ENCODE results near the gene NAT14. TPM values are rescaled to one million over a fixed set of nuclear protein-coding genes. Genes with fewer than 3 reads are reported as not detected.
A peak's percentile ranks its signal among the peaks of the same experiment; 100 is the strongest.
"Not testable (repeated sequence)": the region's sequence is repeated elsewhere in the genome, so short reads cannot be mapped to it uniquely, and the experiment has no call there.

NAT14 gene, protein sequence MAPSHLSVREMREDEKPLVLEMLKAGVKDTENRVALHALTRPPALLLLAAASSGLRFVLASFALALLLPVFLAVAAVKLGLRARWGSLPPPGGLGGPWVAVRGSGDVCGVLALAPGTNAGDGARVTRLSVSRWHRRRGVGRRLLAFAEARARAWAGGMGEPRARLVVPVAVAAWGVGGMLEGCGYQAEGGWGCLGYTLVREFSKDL
- 11.5 TPM for total RNA-seq

GRCh38 chr19:55484593-55485438 lies at the start of gene NAT14:
TSS of gene NAT14 (plus strand) at chr19:55485188. CDS start at chr19:55485709, 521 bp downstream.
- DNase-seq (ENCODE audit: low spot score) = no peak
- intact Hi-C loops (cut with DNase I) = no loop called here
- ATAC-seq = peak; percentile 63

DNA sequence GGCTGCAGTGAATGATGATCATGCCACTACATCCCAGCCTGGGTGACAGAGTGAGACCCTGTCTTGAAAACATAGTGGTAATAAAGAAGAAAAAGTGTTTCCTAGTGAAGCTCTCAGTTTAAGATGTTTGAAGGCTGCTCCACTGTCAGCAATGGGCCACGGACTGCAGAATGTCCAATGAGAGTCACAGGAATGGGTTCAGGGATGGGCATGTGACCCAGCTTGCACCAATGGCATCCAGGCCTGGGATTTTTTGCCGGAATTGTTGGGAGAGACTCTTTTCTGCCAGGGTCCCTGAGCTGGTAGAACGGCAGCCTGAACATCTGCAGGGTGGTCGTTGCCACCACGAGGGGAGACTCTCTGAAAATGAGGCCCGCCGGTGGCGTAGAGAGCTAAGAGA lies 48.1 kb upstream of the NAT14 start:
- no peak for DNase-seq (ENCODE audit: low spot score)
- no peak for ATAC-seq
- intact Hi-C loops (cut with DNase I) = no loop called here

DNA sequence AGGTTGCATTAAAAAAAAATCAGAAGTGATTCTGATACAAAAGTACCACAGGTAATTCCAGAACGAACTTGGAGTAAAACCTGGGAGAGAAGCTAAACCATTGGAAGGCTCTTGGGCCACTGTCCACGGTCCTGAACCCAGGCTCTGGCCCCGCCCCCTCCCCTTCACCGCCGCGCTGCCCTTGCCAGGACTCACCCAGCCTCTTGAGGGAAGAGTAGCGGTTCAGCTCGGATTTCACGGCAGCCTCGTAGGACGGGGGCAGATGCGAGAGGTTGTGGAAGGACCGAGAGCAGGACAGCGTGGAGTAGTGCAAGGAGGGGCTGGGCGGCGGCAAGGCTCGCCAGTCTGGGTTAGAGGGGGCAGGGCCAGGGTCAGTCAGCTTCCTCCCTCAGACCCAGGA lies 47.6 kb upstream of the NAT14 start:
- peak; percentile 75 for DNase-seq (ENCODE audit: low spot score)
- intact Hi-C loops (cut with DNase I) = no loop called here
- ATAC-seq = peak; percentile 78

DNA sequence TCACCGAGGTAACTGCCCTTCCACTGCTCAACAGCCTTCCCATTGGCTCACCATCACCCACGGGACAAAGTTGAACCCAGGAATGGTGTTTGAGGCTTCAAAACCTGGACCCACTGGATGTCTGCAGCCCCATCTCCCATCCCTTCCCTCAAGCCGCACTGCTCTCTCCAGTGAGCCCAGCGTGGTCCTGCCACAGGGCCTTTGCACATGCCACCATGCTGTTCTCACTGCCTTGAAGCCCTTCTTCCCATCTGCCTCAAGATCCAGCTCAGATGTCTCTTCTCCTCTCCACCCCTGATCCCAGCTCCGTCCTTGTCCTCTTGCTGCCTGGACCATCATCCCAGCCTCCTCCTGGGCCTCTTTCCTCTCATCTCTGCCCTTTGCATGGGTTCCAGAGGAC lies 45.9 kb upstream of the NAT14 start:
- ATAC-seq = no peak
- intact Hi-C loops (cut with DNase I) = no loop called here
- no peak for DNase-seq (ENCODE audit: low spot score)

DNA sequence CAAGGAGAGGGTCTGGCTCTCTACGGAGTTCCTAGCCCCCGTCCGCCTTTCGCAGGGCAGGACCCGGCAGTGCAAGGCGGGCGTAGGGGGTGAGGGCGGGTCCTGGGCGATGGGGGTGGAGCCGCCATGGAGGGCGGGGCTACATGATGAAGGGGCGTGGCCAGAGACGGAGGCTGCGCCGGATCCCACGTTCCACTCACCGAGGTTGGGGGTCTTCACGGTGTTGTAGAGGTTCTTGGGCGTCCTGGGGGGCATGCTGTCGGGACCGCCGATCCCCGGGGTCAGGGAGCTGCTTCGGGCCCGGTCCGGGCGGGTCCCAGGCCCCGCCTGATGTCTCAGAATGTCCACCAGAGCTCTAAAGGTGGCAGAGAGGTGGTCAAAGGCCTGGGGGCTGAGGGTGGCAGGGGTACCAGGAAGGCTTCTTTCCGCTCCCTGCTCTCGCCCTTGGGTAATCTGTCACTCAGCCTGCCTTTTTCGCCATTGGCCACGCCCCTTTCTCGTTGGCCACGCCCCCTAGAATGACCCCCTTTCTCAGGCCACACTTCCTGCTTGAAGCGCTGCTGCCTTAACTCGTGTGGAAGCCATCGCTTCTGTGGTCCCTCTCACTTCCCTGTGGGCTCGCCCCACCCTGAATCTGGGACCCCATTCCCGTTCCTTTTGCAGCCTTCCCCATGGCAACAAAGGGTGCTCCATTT lies 44.4 kb upstream of the NAT14 start:
- ATAC-seq (no peak), DNase-seq (ENCODE audit: low spot score) (no peak)
- intact Hi-C loops (cut with DNase I) = no loop called here

DNA sequence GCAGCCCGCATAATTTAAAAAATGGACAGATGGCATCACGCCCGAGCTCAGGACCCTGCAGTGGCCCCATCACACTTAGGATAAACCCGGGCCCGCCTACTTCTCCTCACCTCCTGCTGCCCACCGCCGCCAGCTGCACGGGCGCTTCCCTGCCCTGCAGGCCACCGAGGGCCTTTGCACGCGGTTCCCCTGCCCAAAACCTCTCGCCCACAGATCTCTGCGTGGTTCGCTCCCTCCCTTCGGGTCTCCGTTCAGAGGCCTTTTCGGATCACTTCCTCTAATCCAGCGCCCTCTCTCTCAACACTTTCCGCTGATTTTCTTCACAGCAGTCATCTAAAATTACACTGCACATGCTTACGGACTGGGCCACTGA lies 43.7 kb upstream of the NAT14 start:
- intact Hi-C loops (cut with DNase I) = no loop called here
- DNase-seq (ENCODE audit: low spot score) (no peak), ATAC-seq (no peak)

DNA sequence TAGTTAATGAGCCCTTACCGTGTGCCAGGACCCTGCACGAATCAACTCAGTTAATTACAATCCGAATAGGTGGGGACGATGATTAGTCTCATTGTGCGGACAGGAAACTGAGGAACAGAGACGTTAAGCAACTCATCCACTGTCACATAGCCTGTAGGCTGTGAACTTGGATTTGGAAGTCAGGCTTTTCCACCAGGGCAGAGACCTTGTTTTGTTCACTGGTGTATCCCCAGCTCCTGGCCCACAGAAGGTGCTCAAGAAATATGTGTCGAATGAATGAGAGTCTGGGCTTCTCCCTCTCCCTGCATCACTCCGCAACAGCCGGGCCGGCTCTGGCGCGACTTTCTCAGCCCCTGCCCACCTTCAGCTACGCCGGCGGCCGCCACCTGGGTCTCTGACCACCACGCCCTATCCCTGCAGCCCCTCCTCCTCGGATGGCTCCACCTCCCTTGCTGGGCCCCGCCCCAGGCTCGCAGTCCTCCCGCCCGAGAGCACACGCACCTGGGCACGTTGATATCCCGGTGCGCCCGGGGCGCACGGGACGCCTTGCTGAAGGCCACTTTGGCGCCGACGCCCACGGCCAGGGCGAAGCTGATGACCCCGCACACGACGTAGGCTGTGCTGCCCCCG lies 43.2 kb upstream of the NAT14 start:
- DNase-seq (ENCODE audit: low spot score) (no peak), ATAC-seq (no peak)
- intact Hi-C loops (cut with DNase I) = no loop called here

DNA sequence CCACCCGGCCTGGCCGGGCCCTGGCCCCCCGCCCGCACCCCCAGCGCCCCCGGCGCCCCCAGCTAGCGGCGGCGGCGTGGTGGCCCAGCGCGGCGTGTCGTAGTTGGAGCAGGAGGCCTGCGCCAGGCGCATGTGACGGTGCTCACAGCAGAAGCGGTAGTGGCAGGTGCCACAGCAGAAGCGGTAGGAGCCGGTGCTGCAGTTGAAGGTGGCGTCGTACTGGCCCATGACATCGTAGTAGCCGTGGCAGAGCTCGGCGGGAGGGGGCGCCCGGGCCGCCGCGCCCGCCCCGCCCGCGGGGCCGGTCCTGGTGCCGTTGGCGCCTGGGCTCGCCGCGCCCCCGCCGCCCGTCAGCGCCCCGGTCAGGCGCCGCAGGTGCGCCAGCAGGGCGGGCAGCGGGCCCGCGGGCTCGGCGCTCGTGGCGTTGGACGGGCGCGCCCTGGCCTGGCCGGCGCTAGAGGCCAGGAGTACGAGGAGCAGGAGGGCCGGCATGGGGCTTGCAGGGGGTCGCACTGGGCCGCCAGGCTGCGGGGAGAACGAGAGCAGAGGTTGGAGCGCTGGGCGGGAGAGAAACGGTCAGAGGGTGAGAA lies 42.5 kb upstream of the NAT14 start:
- no peak for DNase-seq (ENCODE audit: low spot score)
- intact Hi-C loops (cut with DNase I) = no loop called here
- ATAC-seq = no peak

DNA sequence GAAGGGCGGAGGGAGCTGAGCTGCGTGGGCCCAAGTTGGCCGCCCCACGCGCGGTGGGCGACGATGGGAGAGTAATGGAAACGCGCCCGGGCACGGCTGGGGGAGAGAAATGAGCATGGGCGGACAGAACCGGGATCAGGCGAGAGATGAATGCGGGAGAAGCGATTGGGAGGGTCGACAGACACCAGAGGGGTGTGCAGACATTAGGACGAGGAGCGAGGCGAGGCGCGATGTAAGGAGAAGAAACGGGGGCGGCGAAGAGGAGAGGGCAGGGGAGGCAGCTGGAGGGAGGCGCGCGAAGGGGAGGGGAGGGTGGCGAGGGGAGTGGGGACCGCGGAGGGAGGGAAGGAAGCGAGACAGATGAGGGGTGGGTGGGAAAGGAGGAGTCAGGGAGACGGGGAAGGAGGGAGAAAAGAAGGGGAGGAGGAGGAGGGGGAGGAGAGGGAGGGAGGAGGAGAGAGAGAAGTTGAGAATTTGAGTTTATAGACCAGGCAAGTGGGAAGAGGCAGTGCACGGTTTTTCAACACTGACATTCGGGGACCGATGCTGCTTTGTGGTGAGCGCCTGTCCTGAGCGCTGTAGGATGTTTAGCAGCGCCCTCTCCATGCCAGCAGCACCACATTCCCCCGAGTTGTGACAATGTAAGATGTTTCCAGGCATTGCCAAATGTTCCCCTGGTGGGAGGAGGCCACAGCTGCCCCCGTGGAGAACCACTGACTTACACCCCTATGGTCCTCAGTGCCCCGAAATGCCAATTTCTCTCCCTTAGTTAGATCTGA lies 41.8 kb upstream of the NAT14 start, which contains the start of gene SHISA7:
TSS of gene SHISA7 (minus strand) at position 256 of the 779 bp plus-strand sequence. CDS start 437 bp downstream, outside the sequence.
- ATAC-seq (no peak), DNase-seq (ENCODE audit: low spot score) (no peak)

DNA sequence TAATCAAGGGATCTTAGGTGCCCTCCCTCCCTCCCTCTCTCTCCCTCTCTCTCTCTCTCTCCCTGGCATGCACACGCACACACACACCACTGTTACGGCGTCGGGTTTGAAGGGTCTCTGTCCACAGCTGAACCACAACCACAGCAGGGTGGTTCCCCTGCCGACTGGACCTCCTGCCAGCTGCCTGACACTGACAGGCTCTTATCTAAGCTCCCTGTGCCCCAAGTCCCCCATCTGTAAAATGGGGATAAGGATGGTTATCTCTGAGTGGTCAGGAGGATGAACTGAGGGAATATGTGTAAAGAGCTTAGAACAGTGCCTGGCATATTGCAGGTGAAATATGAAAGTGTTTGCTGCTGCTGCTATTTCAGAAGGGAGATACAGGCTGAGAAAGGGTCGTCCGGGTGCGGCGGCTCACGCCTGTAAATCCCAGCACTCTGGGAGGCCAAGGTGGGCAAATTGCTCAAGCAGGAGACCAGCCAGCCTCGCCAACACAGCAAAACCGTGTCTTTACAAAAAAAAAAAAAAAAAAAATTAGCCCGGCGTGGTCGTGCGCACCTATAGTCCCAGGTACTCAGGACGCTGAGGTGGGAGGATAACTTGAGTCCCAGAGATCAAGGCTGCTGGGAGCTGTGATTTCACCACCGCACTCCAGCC lies 41.0 kb upstream of the NAT14 start:
- no peak for DNase-seq (ENCODE audit: low spot score)
- intact Hi-C loops (cut with DNase I) = no loop called here
- ATAC-seq = no peak

More for the DNA sequence above, 41.8 kb upstream of the NAT14 start, which contains the start of gene SHISA7:
- intact Hi-C loops (cut with DNase I) = no loop called here

DNA sequence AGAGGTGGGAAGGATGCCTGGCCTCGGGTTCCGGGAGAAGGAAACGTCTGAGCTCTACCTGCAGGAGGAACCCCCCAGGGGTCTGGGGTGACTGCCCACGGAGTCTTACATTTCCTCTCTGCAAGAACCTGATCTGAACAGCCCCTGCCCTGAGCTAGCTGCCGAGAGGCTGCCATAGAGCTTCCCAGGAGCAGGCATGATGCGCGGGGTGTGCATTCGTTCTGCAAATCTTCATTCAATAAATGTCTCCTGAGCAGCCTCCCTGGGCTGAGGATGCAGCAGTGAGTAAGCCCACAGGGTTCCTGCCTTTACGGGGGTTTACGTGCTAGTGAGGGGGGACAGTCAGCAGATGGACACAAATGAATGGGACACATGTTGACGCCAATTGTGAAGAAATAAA lies 40.3 kb upstream of the NAT14 start:
- DNase-seq (ENCODE audit: low spot score) (no peak), ATAC-seq (no peak)
- intact Hi-C loops (cut with DNase I) = no loop called here

- no peak for ATAC-seq
Measured at GRCh38 chr19:55446060-55446459, 38.9 kb upstream of the NAT14 start.

GRCh38 chr19:55447421-55448174 lies 37.4 kb upstream of the NAT14 start:
- ATAC-seq (peak; percentile 54), DNase-seq (ENCODE audit: low spot score) (no peak)
- intact Hi-C loops (cut with DNase I) = no loop called here

More at GRCh38 chr19:55446060-55446459, 38.9 kb upstream of the NAT14 start:
- intact Hi-C loops (cut with DNase I) = no loop called here
- DNase-seq (ENCODE audit: low spot score) = no peak

DNA sequence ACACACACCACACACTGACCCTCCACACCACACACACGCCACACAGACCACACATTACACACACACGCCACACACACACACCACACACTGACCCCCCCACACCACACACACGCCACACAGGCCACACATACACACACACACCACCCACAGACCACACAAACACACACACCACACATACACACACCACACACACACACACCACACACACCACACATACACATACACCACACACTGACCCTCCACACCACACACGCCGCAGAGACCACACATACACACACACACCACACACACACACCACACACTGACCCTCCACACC lies 36.9 kb upstream of the NAT14 start:
- ATAC-seq = not testable (repeated sequence)

DNA sequence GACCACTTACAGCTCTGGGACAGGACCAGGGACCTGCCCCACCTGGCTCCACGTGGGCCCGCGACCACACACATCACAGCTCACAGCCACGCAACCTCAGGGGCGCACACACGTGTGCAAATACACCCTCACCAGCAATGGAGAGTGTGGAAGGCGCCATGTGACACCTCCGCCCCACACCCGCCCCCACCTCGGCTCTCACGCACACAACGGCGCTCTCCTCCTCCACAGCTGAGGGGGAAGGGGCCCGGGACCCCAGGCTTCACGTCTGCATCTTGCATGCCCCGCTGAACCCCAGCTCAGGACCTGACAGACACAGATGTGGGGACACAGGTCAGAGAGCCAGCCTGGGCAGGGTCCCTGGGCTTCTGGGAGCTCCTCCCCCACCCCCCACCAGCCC lies 35.5 kb upstream of the NAT14 start:
- intact Hi-C loops (cut with DNase I) = no loop called here
- ATAC-seq = no peak
- DNase-seq (ENCODE audit: low spot score) = no peak

More for the DNA sequence above, 36.9 kb upstream of the NAT14 start:
- DNase-seq (ENCODE audit: low spot score); intact Hi-C loops (cut with DNase I): not testable (repeated sequence)

DNA sequence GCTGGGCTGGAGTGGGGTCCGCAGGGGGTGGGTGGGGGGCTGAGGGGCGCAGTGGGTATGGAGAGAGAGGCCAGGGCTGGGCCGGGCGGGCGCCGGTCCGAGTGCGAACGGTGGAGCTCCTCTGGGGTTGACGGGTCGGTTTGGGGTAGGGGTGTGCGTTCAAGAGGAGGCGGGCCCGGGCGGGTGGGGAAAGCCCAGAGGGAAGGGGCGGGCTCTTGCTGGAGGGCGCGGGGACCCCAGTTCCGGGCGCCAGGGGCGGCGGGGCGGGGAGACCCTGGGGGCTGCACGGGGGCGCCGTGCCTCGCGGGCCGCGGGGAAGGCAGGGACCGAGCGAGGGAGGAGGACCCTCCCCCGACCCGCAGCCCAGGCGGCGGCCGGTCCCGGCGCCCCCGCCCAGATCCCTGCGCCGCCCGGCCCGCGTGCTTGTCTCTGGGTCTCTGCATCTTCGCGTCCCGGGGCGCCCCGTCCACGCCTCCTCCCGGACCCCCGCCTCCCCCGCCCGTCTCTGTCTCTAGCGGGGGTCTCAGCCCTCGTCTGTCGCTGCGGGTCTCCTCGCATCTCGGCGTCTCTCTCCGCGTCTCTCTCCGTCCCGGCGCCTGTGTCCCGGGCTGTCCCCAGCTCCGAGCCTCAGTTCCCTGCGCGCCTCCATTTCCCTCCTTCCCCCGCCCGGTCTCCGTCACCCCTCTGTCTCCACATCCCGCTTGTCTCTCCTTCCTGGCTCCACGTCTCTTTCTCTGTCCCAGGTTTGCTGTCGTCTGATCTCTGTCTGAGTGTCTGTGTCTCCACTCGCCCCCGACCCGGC lies 33.6 kb upstream of the NAT14 start:
- DNase-seq (ENCODE audit: low spot score) (no peak), ATAC-seq (no peak)
- intact Hi-C loops (cut with DNase I) = no loop called here

All from sciatic nerve (tissue), 2 donors.